Measurements from ENCODE around the gene STRIP1. TPM values are rescaled to one million over a fixed set of nuclear protein-coding genes. Genes with fewer than 3 reads are reported as not detected.
"Not testable (repeated sequence)": the region's sequence is repeated elsewhere in the genome, so short reads cannot be mapped to it uniquely, and the experiment has no call there.

STRIP1 gene
- total RNA-seq, 1 experiment from 2014 or later = 28.3 TPM

GRCh38 chr1:110064576-110065337, 30.3 kb downstream of the STRIP1 start:
- in situ Hi-C loops (cut with HindIII; ENCODE audit: low sequenced_read_pairs) = no loop called here

GRCh38 chr1:110065841-110066240, 31.4 kb downstream of the STRIP1 start:
- no peak for DNase-seq (ENCODE audit: low spot score)
- in situ Hi-C loops (cut with HindIII; ENCODE audit: low sequenced_read_pairs) = no loop called here

More at GRCh38 chr1:110064576-110065337, 30.3 kb downstream of the STRIP1 start:
- no peak for DNase-seq (ENCODE audit: low spot score)

GRCh38 chr1:110067479-110067892, 33.1 kb downstream of the STRIP1 start:
- DNase-seq (ENCODE audit: low spot score) = no peak
- in situ Hi-C loops (cut with HindIII; ENCODE audit: low sequenced_read_pairs) = no loop called here

GRCh38 chr1:110067893-110068645, 33.6 kb downstream of the STRIP1 start:
- DNase-seq (ENCODE audit: low spot score) = peak; percentile 10
- in situ Hi-C loops (cut with HindIII; ENCODE audit: low sequenced_read_pairs) = no loop called here

- DNase-seq (ENCODE audit: low spot score) = no peak
- in situ Hi-C loops (cut with HindIII; ENCODE audit: low sequenced_read_pairs) = no loop called here
Observed at GRCh38 chr1:110068646-110069403, 34.4 kb downstream of the STRIP1 start.

GRCh38 chr1:110069404-110070281, 35.2 kb downstream of the STRIP1 start:
- in situ Hi-C loops (cut with HindIII; ENCODE audit: low sequenced_read_pairs) = no loop called here
- no peak for DNase-seq (ENCODE audit: low spot score)

GRCh38 chr1:110070282-110070669, 35.9 kb downstream of the STRIP1 start:
- DNase-seq (ENCODE audit: low spot score) = no peak
- in situ Hi-C loops (cut with HindIII; ENCODE audit: low sequenced_read_pairs) = no loop called here

- in situ Hi-C loops (cut with HindIII; ENCODE audit: low sequenced_read_pairs) = no loop called here
- DNase-seq (ENCODE audit: low spot score) = no peak
Observed at GRCh38 chr1:110070671-110071242, 36.3 kb downstream of the STRIP1 start, which contains the start of gene ALX3. TSS of gene ALX3 (minus strand) at chr1:110070672. CDS start at chr1:110070612, 60 bp downstream.

GRCh38 chr1:110074166-110074565, 39.7 kb downstream of the STRIP1 start:
- in situ Hi-C loops (cut with HindIII; ENCODE audit: low sequenced_read_pairs) = no loop called here
- no peak for DNase-seq (ENCODE audit: low spot score)

GRCh38 chr1:110076789-110077500, 42.5 kb downstream of the STRIP1 start:
- in situ Hi-C loops (cut with HindIII; ENCODE audit: low sequenced_read_pairs) = no loop called here
- DNase-seq (ENCODE audit: low spot score) = no peak

GRCh38 chr1:110079995-110080394, 45.6 kb downstream of the STRIP1 start:
- DNase-seq (ENCODE audit: low spot score); in situ Hi-C loops (cut with HindIII; ENCODE audit: low sequenced_read_pairs): not testable (repeated sequence)

GRCh38 chr1:110081061-110081460, 46.6 kb downstream of the STRIP1 start:
- in situ Hi-C loops (cut with HindIII; ENCODE audit: low sequenced_read_pairs) = no loop called here
- no peak for DNase-seq (ENCODE audit: low spot score)

GRCh38 chr1:110082477-110082876, 48.1 kb downstream of the STRIP1 start:
- in situ Hi-C loops (cut with HindIII; ENCODE audit: low sequenced_read_pairs) = no loop called here
- DNase-seq (ENCODE audit: low spot score) = no peak

GRCh38 chr1:110083061-110083865, 48.8 kb downstream of the STRIP1 start:
- in situ Hi-C loops (cut with HindIII; ENCODE audit: low sequenced_read_pairs) = no loop called here
- DNase-seq (ENCODE audit: low spot score) = no peak

GRCh38 chr1:110083866-110084226, 49.4 kb downstream of the STRIP1 start:
- no peak for DNase-seq (ENCODE audit: low spot score)
- in situ Hi-C loops (cut with HindIII; ENCODE audit: low sequenced_read_pairs) = no loop called here

GRCh38 chr1:110084227-110085078, 50.0 kb downstream of the STRIP1 start:
- in situ Hi-C loops (cut with HindIII; ENCODE audit: low sequenced_read_pairs) = no loop called here
- no peak for DNase-seq (ENCODE audit: low spot score)
